Astrocyte of the spinal cord (primary cell): ENCODE measurements around the gene LTC4S.

Experiments
- DNase-seq: peaks from one replicate; pipeline ENCODE4 v3.0.0; 2011; ENCODE audit warnings: low read depth, low spot score
- H3K4me3 ChIP-seq: 2 replicates; pipeline ENCODE4 v1.5.1; 2011; ENCODE audit warnings: low read depth, mild to moderate bottlenecking, low read length, moderate library complexity
- in situ Hi-C: cut with HindIII; loops from 2 replicates; pipeline ENCODE4 v1.10.0; 2017; ENCODE audit warnings: low sequenced_read_pairs
- TF ChIP-seq, protein P1 (sequence below): IDR thresholded peaks from 2 replicates; pipeline ENCODE4 v1.5.1; 2012; ENCODE audit warnings: low read depth, mild to moderate bottlenecking, low read length, inconsistent platforms

The LTC4S gene

DNA sequence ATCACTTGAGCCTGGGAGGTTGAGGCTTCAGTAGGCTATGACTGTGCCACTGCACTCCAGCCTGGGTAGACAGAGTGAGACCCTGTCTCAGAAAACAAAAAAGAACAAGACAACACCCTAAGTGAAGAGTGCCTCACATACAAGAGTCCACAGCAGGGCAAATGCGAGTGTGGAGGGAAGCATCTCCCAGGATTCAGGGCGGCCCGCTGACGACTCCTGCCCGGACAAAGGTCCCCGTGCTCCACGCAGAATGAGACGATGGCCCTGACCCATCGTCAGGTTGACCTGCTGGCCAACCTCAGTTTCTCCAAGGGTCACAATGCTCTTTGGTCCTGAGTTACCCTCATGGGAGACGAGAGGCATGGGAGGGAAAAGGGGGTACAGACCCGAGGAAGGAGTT lies 46.5 kb downstream of the LTC4S start:
- H3K4me3 ChIP-seq: no peak overlapping the region
- in situ Hi-C loops: no loop called here
- TF ChIP-seq, protein P1, sequence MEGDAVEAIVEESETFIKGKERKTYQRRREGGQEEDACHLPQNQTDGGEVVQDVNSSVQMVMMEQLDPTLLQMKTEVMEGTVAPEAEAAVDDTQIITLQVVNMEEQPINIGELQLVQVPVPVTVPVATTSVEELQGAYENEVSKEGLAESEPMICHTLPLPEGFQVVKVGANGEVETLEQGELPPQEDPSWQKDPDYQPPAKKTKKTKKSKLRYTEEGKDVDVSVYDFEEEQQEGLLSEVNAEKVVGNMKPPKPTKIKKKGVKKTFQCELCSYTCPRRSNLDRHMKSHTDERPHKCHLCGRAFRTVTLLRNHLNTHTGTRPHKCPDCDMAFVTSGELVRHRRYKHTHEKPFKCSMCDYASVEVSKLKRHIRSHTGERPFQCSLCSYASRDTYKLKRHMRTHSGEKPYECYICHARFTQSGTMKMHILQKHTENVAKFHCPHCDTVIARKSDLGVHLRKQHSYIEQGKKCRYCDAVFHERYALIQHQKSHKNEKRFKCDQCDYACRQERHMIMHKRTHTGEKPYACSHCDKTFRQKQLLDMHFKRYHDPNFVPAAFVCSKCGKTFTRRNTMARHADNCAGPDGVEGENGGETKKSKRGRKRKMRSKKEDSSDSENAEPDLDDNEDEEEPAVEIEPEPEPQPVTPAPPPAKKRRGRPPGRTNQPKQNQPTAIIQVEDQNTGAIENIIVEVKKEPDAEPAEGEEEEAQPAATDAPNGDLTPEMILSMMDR: no peak
- DNase-seq: no peak

DNA sequence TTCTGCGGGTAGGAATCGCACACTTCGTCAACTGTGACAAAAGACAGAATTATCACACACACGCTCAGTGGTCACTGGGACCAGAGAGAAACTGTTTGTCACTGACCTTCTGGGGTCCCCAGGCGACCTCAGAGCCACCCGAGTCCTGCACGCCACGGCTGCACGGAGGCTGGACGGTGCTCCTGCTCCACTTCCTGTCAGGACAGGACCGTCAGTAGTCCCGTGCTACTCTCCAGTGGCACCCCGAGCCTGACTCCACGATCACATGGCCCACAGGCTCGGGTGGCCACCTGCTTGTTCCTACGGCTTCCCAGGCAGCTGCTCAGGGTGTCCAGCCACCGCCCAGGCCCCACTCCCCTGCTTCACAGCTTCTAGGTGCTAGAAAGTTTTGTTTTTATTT lies 47.0 kb downstream of the LTC4S start:
- no peak overlapping the region for H3K4me3 ChIP-seq
- TF ChIP-seq, protein P1: no peak
- in situ Hi-C loops: no loop called here
- no peak for DNase-seq

DNA sequence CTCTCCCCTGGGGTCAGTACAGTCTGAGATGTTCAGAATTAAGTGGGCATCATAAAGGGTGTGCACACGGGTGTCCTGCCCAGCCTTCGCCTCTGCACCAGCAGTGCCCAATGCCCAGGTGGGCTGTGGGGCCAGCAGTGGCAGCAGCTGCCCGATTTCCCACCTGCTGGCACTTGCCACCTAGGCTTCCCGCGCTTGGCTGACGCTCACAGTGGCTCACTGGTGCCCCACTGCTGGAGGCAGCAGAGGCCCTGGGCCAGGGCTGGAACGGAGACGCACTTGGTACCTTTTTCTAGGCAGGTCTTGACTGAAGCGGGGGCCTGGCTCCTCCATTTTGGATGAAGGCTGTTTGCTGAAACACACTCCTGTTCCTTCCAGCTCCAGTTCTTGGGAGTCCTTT lies 47.8 kb downstream of the LTC4S start:
- in situ Hi-C loops: no loop called here
- DNase-seq: no peak
- no peak overlapping the region for H3K4me3 ChIP-seq
- TF ChIP-seq, protein P1: no peak
